Effector memory CD4-positive, alpha-beta T cell (primary cell): ENCODE results near the gene ZNF543.

Experiments
- DNase-seq, 3 donors: peaks; one replicate each; pipeline ENCODE4 v3.0.0-alpha.2; 2020
- H3K27ac ChIP-seq: 2 replicates; pipeline ENCODE4 v1.7.0; 2013; ENCODE audit warnings: mild to moderate bottlenecking, low read length, moderate library complexity; ENCODE audit not compliant: insufficient read depth, poor library complexity, severe bottlenecking
- H3K27me3 ChIP-seq: replicated peaks from 2 replicates; pipeline ENCODE4 v1.7.0; 2013; ENCODE audit warnings: mild to moderate bottlenecking, low read length; ENCODE audit not compliant: insufficient read depth, control insufficient read depth, poor library complexity, severe bottlenecking
- H3K36me3 ChIP-seq: 2 replicates; pipeline ENCODE4 v1.7.0; 2013; ENCODE audit warnings: mild to moderate bottlenecking, low read length, moderate library complexity; ENCODE audit not compliant: control insufficient read depth, insufficient read depth
- H3K4me1 ChIP-seq: 2 replicates; pipeline ENCODE4 v1.7.0; 2013; ENCODE audit warnings: low read length, mild to moderate bottlenecking; ENCODE audit not compliant: control insufficient read depth, insufficient read depth, poor library complexity, severe bottlenecking
- H3K4me3 ChIP-seq: 2 replicates; pipeline ENCODE4 v1.7.0; 2013; ENCODE audit warnings: low read length, low read depth, mild to moderate bottlenecking; ENCODE audit not compliant: insufficient read depth, poor library complexity, severe bottlenecking
- H3K9me3 ChIP-seq: 2 replicates; pipeline ENCODE4 v1.7.0; 2013; ENCODE audit warnings: mild to moderate bottlenecking, low read length, moderate library complexity; ENCODE audit not compliant: control insufficient read depth

ZNF543 gene

DNA sequence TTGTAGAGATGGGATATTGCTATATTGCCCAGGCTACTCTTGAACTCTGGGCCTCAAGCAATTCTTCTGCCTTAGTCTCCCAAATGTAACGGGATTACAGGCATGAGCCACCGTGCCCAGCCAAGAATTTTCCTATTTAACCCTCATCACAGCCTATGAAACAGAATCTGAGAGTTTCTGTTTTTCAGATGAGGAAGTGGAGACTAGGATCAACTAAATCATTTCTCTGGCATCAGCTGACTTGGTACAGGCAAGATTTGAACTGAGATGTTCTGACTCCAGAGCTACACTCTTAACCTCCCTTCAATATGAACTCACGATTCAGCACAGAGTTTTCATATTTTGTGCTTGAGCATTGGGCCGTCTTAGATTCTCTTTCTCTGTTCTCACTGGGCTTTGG, 31.9 kb upstream of the ZNF543 start:
- Histone ChIP-seq H3K27me3 (no peaks in the 10 kb centered on the region), H3K4me3 (no peak overlapping the region), H3K27ac (no peak overlapping the region), H3K9me3 (peaks cover 35% of the 10 kb centered on the region), H3K36me3 (peaks cover 89% of the 10 kb centered on the region), H3K4me1 (no peaks in the 10 kb centered on the region)
- DNase-seq: no peak

DNA sequence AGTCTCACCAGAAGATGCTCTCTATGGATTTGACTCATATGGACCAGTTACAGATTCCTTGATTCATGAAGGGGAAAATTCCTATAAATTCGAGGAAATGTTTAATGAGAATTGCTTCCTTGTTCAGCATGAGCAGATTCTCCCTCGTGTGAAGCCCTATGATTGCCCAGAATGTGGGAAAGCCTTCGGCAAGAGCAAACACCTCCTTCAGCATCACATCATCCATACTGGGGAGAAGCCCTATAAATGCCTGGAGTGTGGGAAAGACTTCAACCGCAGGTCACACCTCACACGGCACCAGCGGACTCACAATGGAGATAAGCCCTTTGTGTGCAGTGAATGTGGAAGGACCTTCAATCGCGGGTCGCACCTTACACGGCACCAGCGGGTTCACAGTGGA, 29.3 kb upstream of the ZNF543 start:
- Histone ChIP-seq H3K27me3 (no peaks in the 10 kb centered on the region), H3K4me3 (no peak overlapping the region), H3K27ac (no peak overlapping the region), H3K36me3 (peaks cover 79% of the 10 kb centered on the region), H3K9me3 (peaks cover 38% of the 10 kb centered on the region), H3K4me1 (no peaks in the 10 kb centered on the region)
- DNase-seq: no peak

DNA sequence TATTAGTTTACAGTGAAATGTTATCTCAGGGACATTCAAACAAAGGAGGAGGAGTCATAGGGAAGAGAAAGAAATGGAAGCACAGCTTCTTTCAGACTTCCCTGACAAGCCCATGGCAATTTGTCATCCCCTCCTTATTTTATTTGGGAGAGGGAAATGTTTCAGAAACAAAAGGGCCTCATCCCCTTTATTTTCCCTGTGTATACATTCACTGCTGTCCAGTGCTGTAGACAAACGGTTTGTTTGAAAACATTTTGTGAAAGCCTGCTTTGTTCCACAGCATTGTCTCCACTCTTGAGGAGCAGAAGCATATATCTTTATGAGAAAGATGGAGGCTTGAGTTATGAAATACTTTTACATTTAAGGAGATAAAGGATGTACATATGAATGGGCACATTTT, 27.7 kb upstream of the ZNF543 start:
- Histone ChIP-seq H3K27me3 (no peaks in the 10 kb centered on the region), H3K4me1 (no peaks in the 10 kb centered on the region), H3K36me3 (peaks cover 64% of the 10 kb centered on the region), H3K27ac (no peak overlapping the region), H3K9me3 (peaks cover 38% of the 10 kb centered on the region), H3K4me3 (no peak overlapping the region)
- no peak for DNase-seq

DNA sequence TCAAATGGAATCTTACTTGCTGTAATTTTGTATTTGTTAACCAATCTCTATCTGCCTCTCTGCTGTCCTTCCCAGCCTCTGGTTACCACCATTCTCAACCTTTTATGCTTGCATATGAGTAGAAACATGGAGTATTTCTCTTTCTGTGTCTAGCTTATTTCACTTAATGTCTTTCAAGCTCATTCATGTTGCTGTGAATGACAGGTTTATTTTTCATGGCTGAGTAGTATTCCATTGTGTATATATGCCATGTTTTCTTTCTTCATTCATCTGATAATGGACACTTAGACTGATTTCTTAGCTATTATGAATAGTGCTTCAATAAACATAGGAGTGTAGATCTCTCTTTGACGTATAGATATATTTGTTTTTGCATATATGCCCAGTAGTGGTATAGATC, 26.6 kb upstream of the ZNF543 start:
- H3K27me3 ChIP-seq: no peaks in the 10 kb centered on the region
- H3K27ac ChIP-seq: no peak overlapping the region
- no peak for DNase-seq
- H3K9me3 ChIP-seq: peaks cover 38% of the 10 kb centered on the region
- no peaks in the 10 kb centered on the region for H3K4me1 ChIP-seq
- H3K36me3 ChIP-seq: peaks cover 54% of the 10 kb centered on the region
- H3K4me3 ChIP-seq: no peak overlapping the region

DNA sequence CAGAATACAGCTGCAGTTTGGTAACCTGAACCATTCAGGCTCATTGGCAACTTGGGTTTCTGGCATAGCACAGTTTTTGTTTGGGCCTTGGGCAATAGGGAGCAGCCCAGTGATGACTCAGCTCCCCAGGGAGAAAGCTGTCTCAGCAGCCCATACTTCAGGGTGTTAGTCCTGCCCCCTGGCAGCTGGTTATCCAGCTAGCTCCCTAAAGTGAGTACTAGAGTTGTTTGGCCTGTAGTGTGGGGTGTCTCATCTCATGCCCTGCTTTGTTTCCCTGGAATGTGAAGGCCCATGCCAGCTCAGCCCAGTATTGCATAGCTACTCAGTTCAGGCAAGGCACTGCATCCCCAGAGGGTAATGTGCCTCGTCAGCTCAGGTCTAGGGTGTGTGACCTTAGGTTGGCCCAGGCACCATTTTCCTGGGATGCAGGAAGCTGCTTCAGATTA, 18.2 kb upstream of the ZNF543 start:
- Histone ChIP-seq H3K27me3 (no peaks in the 10 kb centered on the region), H3K4me1 (no peaks in the 10 kb centered on the region), H3K27ac (no peak overlapping the region), H3K9me3 (no peaks in the 10 kb centered on the region), H3K4me3 (no peak overlapping the region), H3K36me3 (peaks cover 13% of the 10 kb centered on the region)
- no peak for DNase-seq

DNA sequence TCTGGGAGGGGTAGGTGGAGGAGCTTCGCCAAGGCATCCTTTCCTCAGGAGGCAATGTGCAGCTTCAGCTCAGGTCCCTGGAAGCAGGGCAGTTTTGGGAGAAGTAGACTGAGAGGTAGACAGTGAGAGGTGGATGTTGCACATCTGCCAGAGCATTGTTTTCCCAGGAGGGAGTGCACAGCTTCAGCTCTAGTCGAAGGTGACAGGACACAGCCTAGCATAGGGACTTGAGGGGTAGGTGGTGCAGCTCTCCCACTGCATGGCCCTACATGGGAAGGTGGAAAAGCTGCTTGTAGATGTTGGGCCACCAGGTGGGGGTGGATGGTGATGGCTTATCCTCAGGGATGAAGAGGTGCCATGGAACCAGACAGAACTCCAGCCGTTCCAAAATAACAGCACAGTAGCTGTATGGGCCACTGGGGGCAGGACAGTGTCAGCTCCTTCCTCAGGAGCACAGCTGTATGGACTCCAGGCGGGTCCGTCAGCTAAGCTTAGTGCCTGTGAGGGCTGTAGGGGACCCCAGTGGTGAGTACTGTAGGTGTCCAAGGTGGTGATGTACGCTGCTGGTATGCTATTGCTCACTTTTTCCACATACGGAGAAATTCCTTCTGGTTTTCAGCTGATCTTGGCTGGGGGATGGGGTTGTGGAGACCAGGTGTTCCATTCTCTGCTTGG, 17.4 kb upstream of the ZNF543 start:
- peaks cover 13% of the 10 kb centered on the region for H3K36me3 ChIP-seq
- no peaks in the 10 kb centered on the region for H3K4me1 ChIP-seq
- no peaks in the 10 kb centered on the region for H3K9me3 ChIP-seq
- no peaks in the 10 kb centered on the region for H3K27me3 ChIP-seq
- H3K27ac ChIP-seq: no peak overlapping the region
- H3K4me3 ChIP-seq: no peak overlapping the region
- no peak for DNase-seq

DNA sequence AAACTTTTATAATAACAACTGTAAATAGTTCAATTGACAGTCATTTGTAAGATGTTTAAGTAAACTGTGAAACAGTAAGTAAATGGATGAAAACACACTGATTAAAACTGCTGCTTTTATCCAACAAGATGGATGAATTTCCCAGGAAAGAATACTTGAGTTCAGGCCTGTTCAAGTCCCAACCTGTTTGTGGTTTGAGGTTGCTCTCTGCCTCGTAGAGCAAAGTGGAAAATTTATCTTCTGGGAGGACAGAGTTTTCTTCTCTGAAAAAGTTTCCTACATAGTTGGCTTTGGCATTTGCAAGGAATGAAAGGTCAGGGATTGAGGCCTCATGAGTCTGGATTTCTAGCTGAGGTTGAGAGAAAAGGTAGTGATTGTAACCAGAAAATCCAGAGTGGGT, 15.2 kb upstream of the ZNF543 start:
- H3K36me3 ChIP-seq: peaks cover 4% of the 10 kb centered on the region
- H3K4me1 ChIP-seq: no peaks in the 10 kb centered on the region
- H3K27me3 ChIP-seq: no peaks in the 10 kb centered on the region
- H3K4me3 ChIP-seq: no peak overlapping the region
- no peaks in the 10 kb centered on the region for H3K9me3 ChIP-seq
- no peak for DNase-seq
- H3K27ac ChIP-seq: no peak overlapping the region

DNA sequence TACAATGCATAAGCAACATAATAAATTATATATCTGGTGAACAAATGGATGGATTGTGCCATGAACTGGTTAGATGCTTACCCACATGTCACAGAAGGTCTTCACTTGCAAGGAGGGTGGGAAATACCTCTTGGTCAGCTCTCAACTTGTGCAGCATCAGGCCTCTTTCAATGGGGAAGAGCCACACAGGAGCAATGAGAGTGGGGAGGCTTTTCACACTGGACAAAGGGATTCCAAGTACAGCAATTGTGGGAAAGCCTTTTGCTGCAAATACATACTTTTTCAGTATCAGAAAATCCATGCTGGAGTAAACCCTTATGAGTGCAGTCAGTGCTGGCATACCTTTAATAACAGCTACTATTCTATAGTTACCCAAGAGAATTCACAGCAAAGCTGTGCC, 11.8 kb upstream of the ZNF543 start:
- DNase-seq: no peak
- no peak overlapping the region for H3K4me3 ChIP-seq
- no peaks in the 10 kb centered on the region for H3K27me3 ChIP-seq
- no peak overlapping the region for H3K27ac ChIP-seq
- no peaks in the 10 kb centered on the region for H3K36me3 ChIP-seq
- H3K9me3 ChIP-seq: no peaks in the 10 kb centered on the region
- no peaks in the 10 kb centered on the region for H3K4me1 ChIP-seq

DNA sequence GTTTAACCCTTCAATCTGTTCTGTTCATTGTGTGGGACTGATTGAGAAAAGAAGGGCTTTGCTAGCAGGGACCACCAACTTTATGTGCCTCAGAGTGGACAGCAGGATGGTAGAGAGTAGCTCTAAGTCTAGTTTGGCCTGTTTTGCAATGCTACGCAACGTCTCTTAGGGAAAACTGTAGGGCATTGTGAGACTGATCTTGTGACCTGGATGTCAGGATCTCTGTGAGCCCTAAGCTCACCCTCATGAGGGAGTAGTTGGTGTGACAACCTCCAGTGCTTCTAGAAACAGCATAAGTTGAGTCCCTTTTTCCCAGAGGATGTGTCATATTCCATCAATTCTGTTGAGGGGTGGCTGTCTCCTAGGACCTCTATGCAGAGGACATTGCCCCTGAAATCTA, 9.5 kb upstream of the ZNF543 start:
- DNase-seq: no peak
- H3K4me3 ChIP-seq: no peak overlapping the region
- no peaks in the 10 kb centered on the region for H3K4me1 ChIP-seq
- H3K27ac ChIP-seq: no peak overlapping the region
- H3K9me3 ChIP-seq: no peaks in the 10 kb centered on the region
- H3K27me3 ChIP-seq: no peaks in the 10 kb centered on the region
- H3K36me3 ChIP-seq: no peaks in the 10 kb centered on the region

DNA sequence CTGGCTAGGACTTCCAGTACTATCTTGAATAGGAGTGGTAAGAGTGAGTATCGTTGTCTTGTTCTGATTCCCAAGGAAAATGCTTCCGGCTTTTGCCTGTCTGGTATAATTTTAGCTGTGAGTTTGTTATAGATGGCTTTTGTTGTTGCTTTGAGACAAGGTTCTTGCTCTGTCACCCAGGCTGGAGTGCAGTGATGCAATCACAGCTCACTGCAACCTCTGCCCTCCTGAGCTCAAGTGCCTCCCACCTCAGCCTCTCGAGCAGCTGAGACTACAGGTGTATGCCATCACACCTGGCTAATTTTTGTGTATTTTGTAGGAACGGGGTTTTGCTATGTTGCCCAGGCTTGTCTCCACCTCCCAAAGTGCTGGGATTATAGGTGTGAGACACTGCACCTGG, 6.1 kb upstream of the ZNF543 start:
- Histone ChIP-seq H3K4me3 (no peak overlapping the region), H3K4me1 (no peaks in the 10 kb centered on the region), H3K36me3 (no peaks in the 10 kb centered on the region), H3K9me3 (no peaks in the 10 kb centered on the region), H3K27me3 (peaks cover 6% of the 10 kb centered on the region), H3K27ac (no peak overlapping the region)
- no peak for DNase-seq
